ENCODE results near the gene DUSP1.

DNA sequence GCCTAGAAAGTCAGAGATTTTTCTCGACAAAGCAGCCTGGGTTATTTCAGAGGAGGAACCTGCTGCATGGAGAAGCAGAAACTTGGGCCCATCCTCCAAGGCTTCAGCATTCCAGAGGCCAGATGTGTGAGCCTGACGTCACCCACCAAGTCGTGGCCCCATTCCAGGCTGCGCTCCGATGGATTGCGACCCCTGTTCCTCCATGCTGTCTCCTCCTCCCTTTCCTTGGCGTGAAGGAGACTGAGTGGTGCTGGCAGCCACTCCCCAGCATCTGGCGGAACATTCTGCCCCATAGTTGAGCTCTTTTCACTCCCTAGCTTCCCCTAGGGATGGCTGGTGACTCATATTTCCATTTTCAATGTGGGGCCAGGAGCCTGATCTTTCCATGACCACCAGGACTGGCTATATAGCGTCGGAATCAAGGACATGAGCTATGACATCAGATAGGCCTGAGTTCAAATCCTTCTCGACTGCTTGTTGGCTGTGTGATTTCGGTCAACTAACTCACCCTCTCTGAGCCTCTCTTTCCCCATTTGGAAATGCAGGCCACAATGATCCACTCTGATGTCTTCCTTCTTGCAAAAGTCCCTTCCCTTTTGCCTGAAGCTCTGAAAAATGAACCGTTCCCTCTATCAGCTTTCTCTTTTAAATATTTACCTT is 24.5 kb upstream of the DUSP1 start:
- TF ChIP-seq EZH2phosphoT487 (IDR thresholded peaks at IDR 0.05; ENCODE audit: borderline replicate concordance, low read length) = no peak
- TF ChIP-seq, protein P1, sequence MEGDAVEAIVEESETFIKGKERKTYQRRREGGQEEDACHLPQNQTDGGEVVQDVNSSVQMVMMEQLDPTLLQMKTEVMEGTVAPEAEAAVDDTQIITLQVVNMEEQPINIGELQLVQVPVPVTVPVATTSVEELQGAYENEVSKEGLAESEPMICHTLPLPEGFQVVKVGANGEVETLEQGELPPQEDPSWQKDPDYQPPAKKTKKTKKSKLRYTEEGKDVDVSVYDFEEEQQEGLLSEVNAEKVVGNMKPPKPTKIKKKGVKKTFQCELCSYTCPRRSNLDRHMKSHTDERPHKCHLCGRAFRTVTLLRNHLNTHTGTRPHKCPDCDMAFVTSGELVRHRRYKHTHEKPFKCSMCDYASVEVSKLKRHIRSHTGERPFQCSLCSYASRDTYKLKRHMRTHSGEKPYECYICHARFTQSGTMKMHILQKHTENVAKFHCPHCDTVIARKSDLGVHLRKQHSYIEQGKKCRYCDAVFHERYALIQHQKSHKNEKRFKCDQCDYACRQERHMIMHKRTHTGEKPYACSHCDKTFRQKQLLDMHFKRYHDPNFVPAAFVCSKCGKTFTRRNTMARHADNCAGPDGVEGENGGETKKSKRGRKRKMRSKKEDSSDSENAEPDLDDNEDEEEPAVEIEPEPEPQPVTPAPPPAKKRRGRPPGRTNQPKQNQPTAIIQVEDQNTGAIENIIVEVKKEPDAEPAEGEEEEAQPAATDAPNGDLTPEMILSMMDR (conservative IDR thresholded peaks at IDR 0.05; ENCODE audit: low read depth, low read length) = no peak

Data from PC-3 (cell line).